ENCODE measurements around the gene ACTN1.

GRCh38 chr14:68960123-68960522 lies 19.0 kb downstream of the ACTN1 start:
- TF ChIP-seq EP300 (IDR thresholded peaks at IDR 0.05; ENCODE audit: borderline replicate concordance in 1 of 2, low read depth in 1 of 2, low read length in 1 of 2) (no peak), SIN3A (IDR thresholded peaks at IDR 0.05; ENCODE audit: borderline replicate concordance, low read depth, low read length) (no peak), CTCF (IDR thresholded peaks at IDR 0.05) (no peak)
- TF ChIP-seq, protein P1, sequence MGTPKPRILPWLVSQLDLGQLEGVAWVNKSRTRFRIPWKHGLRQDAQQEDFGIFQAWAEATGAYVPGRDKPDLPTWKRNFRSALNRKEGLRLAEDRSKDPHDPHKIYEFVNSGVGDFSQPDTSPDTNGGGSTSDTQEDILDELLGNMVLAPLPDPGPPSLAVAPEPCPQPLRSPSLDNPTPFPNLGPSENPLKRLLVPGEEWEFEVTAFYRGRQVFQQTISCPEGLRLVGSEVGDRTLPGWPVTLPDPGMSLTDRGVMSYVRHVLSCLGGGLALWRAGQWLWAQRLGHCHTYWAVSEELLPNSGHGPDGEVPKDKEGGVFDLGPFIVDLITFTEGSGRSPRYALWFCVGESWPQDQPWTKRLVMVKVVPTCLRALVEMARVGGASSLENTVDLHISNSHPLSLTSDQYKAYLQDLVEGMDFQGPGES (IDR thresholded peaks at IDR 0.05; ENCODE audit: low read depth, low read length) = no peak
